SU-DHL-6 (cell line): ENCODE data around the gene ACOT11.

ENCODE experiments used
- H2AFZ ChIP-seq: fragments of 200-600 bp; sonication (generic); 2 replicates; pipeline ENCODE4 v1.6.1; 2014; ENCODE audit warnings: low read depth, mild to moderate bottlenecking, moderate library complexity, mixed read lengths, antibody characterized with exemption, low read length; ENCODE audit not compliant: severe bottlenecking
- H3F3A ChIP-seq: fragments of 200-600 bp; shearing (Covaris generic); 2 replicates; pipeline ENCODE4 v1.6.0; 2016; ENCODE audit warnings: antibody characterized with exemption, mild to moderate bottlenecking; ENCODE audit not compliant: insufficient read depth
- H3K27ac ChIP-seq: fragments of 200-600 bp; sonication (generic); 2 replicates; pipeline ENCODE4 v1.5.1; 2016; ENCODE audit warnings: low read depth, mild to moderate bottlenecking, low read length, moderate library complexity, mixed read lengths
- H3K27me3 ChIP-seq: fragments of 200-600 bp; sonication (generic), shearing (Covaris generic); 2 replicates; pipeline ENCODE4 v1.6.0; 2014; ENCODE audit warnings: mild to moderate bottlenecking, low read length
- H3K36me3 ChIP-seq: fragments of 200-600 bp; sonication (generic); 2 replicates; pipeline ENCODE4 v1.6.1; 2014; ENCODE audit warnings: mild to moderate bottlenecking, low read length, mixed read lengths
- H3K4me2 ChIP-seq: fragments of 300-600, 200-600 bp; shearing (Covaris generic), sonication (generic); 2 replicates; pipeline ENCODE4 v1.6.0; 2014; ENCODE audit warnings: low read length, low read depth, mild to moderate bottlenecking; ENCODE audit not compliant: poor library complexity, severe bottlenecking
- H3K4me3 ChIP-seq: fragments of 200-600 bp; sonication (generic); 2 replicates; pipeline ENCODE4 v1.5.1; 2014; ENCODE audit warnings: antibody characterized with exemption, low read length, mild to moderate bottlenecking, mixed read lengths; ENCODE audit not compliant: insufficient read depth, poor library complexity, severe bottlenecking
- H3K79me2 ChIP-seq: fragments of 200-600 bp; sonication (generic); 2 replicates; pipeline ENCODE4 v1.6.1; 2014; ENCODE audit warnings: mild to moderate bottlenecking, low read length, moderate library complexity; ENCODE audit not compliant: insufficient read depth
- H3K9ac ChIP-seq: fragments of 200-600 bp; sonication (generic); 2 replicates; pipeline ENCODE4 v1.7.0; 2014; ENCODE audit warnings: mild to moderate bottlenecking, low read length
- H3K9me2 ChIP-seq: fragments of 200-600 bp; sonication (generic); replicated peaks from 2 replicates; pipeline ENCODE4 v1.6.1; 2014; ENCODE audit warnings: low read length; ENCODE audit not compliant: insufficient read depth
- H3K9me3 ChIP-seq: fragments of 200-600 bp; sonication (generic); 2 replicates; pipeline ENCODE4 v1.6.1; 2014; ENCODE audit warnings: low read length, mixed read lengths; ENCODE audit not compliant: insufficient read depth
- H4K20me1 ChIP-seq: fragments of 200-600 bp; sonication (generic); 2 replicates; pipeline ENCODE4 v1.6.1; 2014; ENCODE audit warnings: low read depth, mild to moderate bottlenecking, antibody characterized with exemption, low read length, moderate library complexity, mixed read lengths
- EZH2phosphoT487 ChIP-seq: fragments of 200-600 bp; sonication (generic), shearing (Covaris generic); conservative IDR thresholded peaks from 2 replicates; pipeline ENCODE4 v1.6.1; 2018; ENCODE audit warnings: mild to moderate bottlenecking, antibody characterized with exemption, low read length, moderate library complexity, mixed read lengths
- TF ChIP-seq, protein P1 (sequence below): fragments of 200-600 bp; sonication (generic); IDR thresholded peaks from one replicate; pipeline ENCODE4 v1.5.1; 2017; ENCODE audit warnings: antibody characterized with exemption, mild to moderate bottlenecking, low read length, moderate library complexity; ENCODE audit not compliant: insufficient read depth, poor library complexity, severe bottlenecking

Gene ACOT11

GRCh38 chr1:54551891-54552290 is 3.9 kb downstream of the ACOT11 start:
- TF ChIP-seq, protein P1, sequence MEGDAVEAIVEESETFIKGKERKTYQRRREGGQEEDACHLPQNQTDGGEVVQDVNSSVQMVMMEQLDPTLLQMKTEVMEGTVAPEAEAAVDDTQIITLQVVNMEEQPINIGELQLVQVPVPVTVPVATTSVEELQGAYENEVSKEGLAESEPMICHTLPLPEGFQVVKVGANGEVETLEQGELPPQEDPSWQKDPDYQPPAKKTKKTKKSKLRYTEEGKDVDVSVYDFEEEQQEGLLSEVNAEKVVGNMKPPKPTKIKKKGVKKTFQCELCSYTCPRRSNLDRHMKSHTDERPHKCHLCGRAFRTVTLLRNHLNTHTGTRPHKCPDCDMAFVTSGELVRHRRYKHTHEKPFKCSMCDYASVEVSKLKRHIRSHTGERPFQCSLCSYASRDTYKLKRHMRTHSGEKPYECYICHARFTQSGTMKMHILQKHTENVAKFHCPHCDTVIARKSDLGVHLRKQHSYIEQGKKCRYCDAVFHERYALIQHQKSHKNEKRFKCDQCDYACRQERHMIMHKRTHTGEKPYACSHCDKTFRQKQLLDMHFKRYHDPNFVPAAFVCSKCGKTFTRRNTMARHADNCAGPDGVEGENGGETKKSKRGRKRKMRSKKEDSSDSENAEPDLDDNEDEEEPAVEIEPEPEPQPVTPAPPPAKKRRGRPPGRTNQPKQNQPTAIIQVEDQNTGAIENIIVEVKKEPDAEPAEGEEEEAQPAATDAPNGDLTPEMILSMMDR = no peak
- TF ChIP-seq EZH2phosphoT487 = no peak
- Histone ChIP-seq H3K36me3 (no peaks in the 10 kb centered on the region), H3K4me2 (no peak overlapping the region)

DNA sequence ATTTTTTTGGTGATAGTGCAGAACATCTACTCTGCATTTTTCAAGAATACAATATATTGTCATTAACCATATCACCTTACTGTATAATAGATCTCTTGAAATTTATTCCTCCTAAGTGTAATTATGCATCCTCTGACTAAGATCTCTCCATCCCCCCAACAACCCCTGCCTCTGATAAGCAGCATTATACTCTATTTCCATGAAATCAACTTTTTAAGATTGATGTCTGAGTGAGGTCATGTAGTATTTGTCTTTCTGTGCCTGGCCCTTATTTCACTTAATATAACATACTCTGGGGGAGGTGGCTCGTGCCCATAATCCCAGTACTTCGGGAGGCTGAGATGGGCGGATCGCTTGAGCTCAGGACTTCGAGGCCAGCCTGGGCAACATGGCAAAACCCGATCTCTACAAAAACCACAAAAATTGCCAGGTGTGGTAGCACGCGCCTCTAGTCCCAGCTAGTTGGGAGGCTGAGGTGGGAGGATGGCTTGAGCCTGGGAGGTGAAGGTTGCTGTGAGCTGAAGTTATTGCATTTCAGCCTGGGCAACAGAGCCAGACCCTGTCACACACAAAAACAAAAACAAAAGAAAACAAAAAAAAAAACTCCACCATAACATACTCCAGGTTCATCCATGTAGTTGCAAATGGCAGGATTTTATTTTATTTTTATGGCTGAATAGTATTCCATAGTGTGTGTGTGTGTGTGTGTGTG is 5.7 kb downstream of the ACOT11 start:
- Histone ChIP-seq H3K9me2 (no peaks in the 10 kb centered on the region), H4K20me1 (no peaks in the 10 kb centered on the region), H3K4me3 (no peak overlapping the region), H3K9me3 (no peaks in the 10 kb centered on the region), H3K27ac (no peak overlapping the region), H2AFZ (no peak overlapping the region), H3K9ac (no peak overlapping the region), H3K79me2 (no peaks in the 10 kb centered on the region), H3K36me3 (no peaks in the 10 kb centered on the region), H3K27me3 (no peaks in the 10 kb centered on the region), H3K4me2 (no peak overlapping the region), H3F3A (no peaks in the 10 kb centered on the region)
- TF ChIP-seq EZH2phosphoT487 = no peak
- TF ChIP-seq, protein P1 = no peak

More at GRCh38 chr1:54551891-54552290, 3.9 kb downstream of the ACOT11 start:
- no peaks in the 10 kb centered on the region for H4K20me1 ChIP-seq
- no peak overlapping the region for H2AFZ ChIP-seq
- H3K27ac ChIP-seq = no peak overlapping the region
- no peaks in the 10 kb centered on the region for H3F3A ChIP-seq
- no peaks in the 10 kb centered on the region for H3K27me3 ChIP-seq
- H3K4me3 ChIP-seq = no peak overlapping the region
- H3K9me2 ChIP-seq = no peaks in the 10 kb centered on the region
- no peaks in the 10 kb centered on the region for H3K79me2 ChIP-seq
- H3K9me3 ChIP-seq = no peaks in the 10 kb centered on the region
- no peak overlapping the region for H3K9ac ChIP-seq

DNA sequence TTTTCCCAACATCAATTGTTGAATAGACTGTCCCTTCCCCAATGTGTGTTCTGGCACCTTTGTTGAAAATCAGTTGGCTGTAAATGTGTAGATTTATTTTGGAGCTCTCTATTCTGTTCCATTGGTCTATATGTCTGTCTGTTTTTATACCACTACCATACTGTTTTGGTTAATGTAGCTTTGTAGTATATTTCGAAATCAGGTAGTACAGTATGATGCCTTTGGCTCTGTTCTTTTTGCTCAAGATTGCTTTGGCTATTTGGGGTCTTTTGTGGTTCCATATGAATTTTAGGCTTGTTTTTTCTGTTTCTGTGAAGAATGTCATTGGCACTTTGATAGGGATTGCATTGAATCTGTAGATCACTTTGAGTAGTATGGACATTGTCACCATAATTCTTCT is 8.1 kb downstream of the ACOT11 start:
- no peak overlapping the region for H3K4me3 ChIP-seq
- TF ChIP-seq, protein P1 = no peak
- TF ChIP-seq EZH2phosphoT487 = no peak
- H3K27me3 ChIP-seq = no peaks in the 10 kb centered on the region
- no peaks in the 10 kb centered on the region for H3K36me3 ChIP-seq
- H3K4me2 ChIP-seq = no peak overlapping the region
- H3K9ac ChIP-seq = no peak overlapping the region
- no peaks in the 10 kb centered on the region for H3F3A ChIP-seq
- no peaks in the 10 kb centered on the region for H3K9me3 ChIP-seq
- no peaks in the 10 kb centered on the region for H3K79me2 ChIP-seq
- no peaks in the 10 kb centered on the region for H4K20me1 ChIP-seq
- H2AFZ ChIP-seq = no peak overlapping the region
- H3K9me2 ChIP-seq = no peaks in the 10 kb centered on the region
- H3K27ac ChIP-seq = no peak overlapping the region
